A549 (cell line): ENCODE data around the gene MAGI2. TPM values are rescaled to one million over a fixed set of nuclear protein-coding genes. Genes with fewer than 3 reads are reported as not detected.

ENCODE experiments used
- ATAC-seq, 2 experiments: fragments of 200-7000 bp in 1 of 2; fragments of >200 bp in 1 of 2; cut with Nextera tagmentation in 1 of 2; cut with Tn5 transposase in 1 of 2; 3 replicates each; pipeline versions ENCODE4 v1.8.0 to v1.9.1; 2018 to 2020; ENCODE audit warnings: mild to moderate bottlenecking in 1 of 2, moderate library complexity in 1 of 2
- CTCF ChIA-PET: fragments of 300-600 bp; sonication (Branson Sonifier 250); formaldehyde crosslinking; extraction: SDS; loops from one replicate; lab custom pipeline; 2021; ENCODE audit warnings: antibody characterized with exemption, inconsistent platforms; lab: Yijun Ruan, JAX
- POLR2A ChIA-PET: fragments of 350-600 bp; formaldehyde crosslinking; extraction: SDS; loops from one replicate; lab custom pipeline; 2021; ENCODE audit warnings: antibody characterized with exemption, inconsistent platforms; lab: Yijun Ruan, JAX
- DNase-seq, 2 experiments: peaks; one replicate each; pipeline versions ENCODE4 v3.0.0 to v3.0.0-alpha.2; 2011 to 2016; ENCODE audit warnings: low read depth in 1 of 2, low spot score in 1 of 2
- FAIRE-seq: peaks from 2 replicates; lab custom pipeline; 2011; peaks lifted over from hg19 to GRCh38; lab: Jason Lieb, UNC
- H3K27ac ChIP-seq, 2 experiments: fragments of >200 bp; sonication (Bioruptor Twin); formaldehyde crosslinking; 3 replicates each; pipeline ENCODE4 v1.5.1; 2016 to 2017
- H3K4me1 ChIP-seq: fragments of >200 bp; sonication (Bioruptor Twin); formaldehyde crosslinking; 3 replicates; pipeline ENCODE4 v1.6.1; 2016
- H3K4me2 ChIP-seq: fragments of >200 bp; sonication (Bioruptor Twin); formaldehyde crosslinking; 3 replicates; pipeline ENCODE4 v1.6.1; 2016
- H3K4me3 ChIP-seq: fragments of >200 bp; sonication (Bioruptor Twin); formaldehyde crosslinking; 3 replicates; pipeline ENCODE4 v1.5.1; 2016
- H3K9me3 ChIP-seq: fragments of >200 bp; sonication (Bioruptor Twin); formaldehyde crosslinking; 3 replicates; pipeline ENCODE4 v1.6.1; 2016
- ATOH8 ChIP-seq: fragments of 250-450 bp; sonication (Bioruptor Pico); IDR thresholded peaks from 2 replicates; pipeline ENCODE4 v1.5.0; 2020; ENCODE audit warnings: low read depth, mild to moderate bottlenecking, moderate library complexity
- BHLHE40 ChIP-seq: IDR thresholded peaks from 2 replicates; pipeline ENCODE4 v1.6.1; 2012; ENCODE audit warnings: low read depth, low read length, inconsistent platforms
- CEBPB ChIP-seq, 2 experiments: fragments of >200 bp in 1 of 2; sonication (Bioruptor Twin) in 1 of 2; formaldehyde crosslinking in 1 of 2; IDR thresholded peaks; 2 replicates each; pipeline ENCODE4 v1.6.1; 2012 to 2016
- CHD4 ChIP-seq: fragments of 200-600 bp; sonication (generic); IDR thresholded peaks from 2 replicates; pipeline ENCODE4 v1.6.1; 2016; ENCODE audit warnings: antibody characterized with exemption, mild to moderate bottlenecking, borderline replicate concordance
- CTCF ChIP-seq: fragments of >200 bp; sonication (Bioruptor Twin); formaldehyde crosslinking; IDR thresholded peaks from 3 replicates; pipeline ENCODE4 v1.5.1; 2016
- EHF ChIP-seq: fragments of 250-450 bp; sonication (Bioruptor Pico); IDR thresholded peaks from 2 replicates; pipeline ENCODE4 v1.5.0; 2020; ENCODE audit warnings: mild to moderate bottlenecking
- FOSB ChIP-seq: fragments of 250-450 bp; sonication (Bioruptor Pico); IDR thresholded peaks from 2 replicates; pipeline ENCODE4 v1.5.0; 2020; ENCODE audit warnings: mild to moderate bottlenecking, moderate library complexity
- HOXB5 ChIP-seq: fragments of 250-450 bp; sonication (Bioruptor Pico); IDR thresholded peaks from 2 replicates; pipeline ENCODE4 v1.5.0; 2020; ENCODE audit warnings: mild to moderate bottlenecking, moderate library complexity
- JUN ChIP-seq, 2 experiments: fragments of >200 bp; sonication (Bioruptor Twin); formaldehyde crosslinking; IDR thresholded peaks; 2 replicates in 1 of 2; 3 replicates in 1 of 2; pipeline ENCODE4 v1.6.1; 2016 to 2017
- JUNB ChIP-seq: fragments of >200 bp; sonication (Bioruptor Twin); formaldehyde crosslinking; IDR thresholded peaks from 2 replicates; pipeline ENCODE4 v1.6.1; 2016
- KDM5A ChIP-seq: fragments of 200-600 bp; sonication (generic); IDR thresholded peaks from 2 replicates; pipeline ENCODE4 v1.6.1; 2016; ENCODE audit warnings: antibody characterized with exemption, mild to moderate bottlenecking
- MAFK ChIP-seq: fragments of 450-650 bp; IDR thresholded peaks from 2 replicates; pipeline ENCODE4 v1.6.1; 2014; ENCODE audit not compliant: partially characterized antibody
- MYC ChIP-seq: IDR thresholded peaks from 2 replicates; pipeline ENCODE4 v1.6.1; 2012; ENCODE audit warnings: mild to moderate bottlenecking, inconsistent platforms, low read length, improper control_type of control experiment, borderline replicate concordance
- NR3C1 ChIP-seq: fragments of >200 bp; sonication (Bioruptor Twin); formaldehyde crosslinking; IDR thresholded peaks from 3 replicates; pipeline ENCODE4 v1.6.1; 2017
- POLR2AphosphoS2 ChIP-seq: conservative IDR thresholded peaks from 2 replicates; pipeline ENCODE4 v1.6.1; 2012; ENCODE audit warnings: low read length, improper control_type of control experiment, inconsistent platforms
- RARB ChIP-seq: fragments of 250-450 bp; sonication (Bioruptor Pico); IDR thresholded peaks from 2 replicates; pipeline ENCODE4 v1.8.0; 2021; ENCODE audit warnings: mild to moderate bottlenecking, moderate library complexity
- RCOR1 ChIP-seq: fragments of 150-350 bp; IDR thresholded peaks from 2 replicates; pipeline ENCODE4 v1.6.1; 2014; ENCODE audit warnings: antibody characterized with exemption, low read length, low read depth
- RFX5 ChIP-seq: fragments of 450-650 bp; IDR thresholded peaks from 2 replicates; pipeline ENCODE4 v1.7.1; 2014; ENCODE audit warnings: antibody characterized with exemption, mild to moderate bottlenecking, moderate library complexity
- USF2 ChIP-seq: fragments of 450-650 bp; IDR thresholded peaks from 2 replicates; pipeline ENCODE4 v1.6.1; 2014; ENCODE audit warnings: antibody characterized with exemption
- ZFP36 ChIP-seq: fragments of 450-650 bp; IDR thresholded peaks from 2 replicates; pipeline ENCODE4 v1.6.1; 2014; ENCODE audit warnings: borderline replicate concordance; ENCODE audit not compliant: partially characterized antibody
- ZSCAN20 ChIP-seq: fragments of 250-450 bp; sonication (Bioruptor Pico); IDR thresholded peaks from 2 replicates; pipeline ENCODE4 v1.8.0; 2022; ENCODE audit warnings: mild to moderate bottlenecking, moderate library complexity
- WGBS: methylation state at CpG from one replicate; pipeline ENCODE4 v1.1.6; 2017; ENCODE audit errors: missing lambda C conversion rate; 5-methylcytosine and 5-hydroxymethylcytosine counted together
- polyA plus RNA-seq, 4 experiments: library from polyadenylated mRNA; depleted of rRNA in 3 of 4; stranded (reverse); fragments of >200 nt; fragmentation: RNase III in 1 of 4; extraction: RNeasy Plus Mini Kit Qiagen cat#74134 plus additional on column Dnase treatment in 1 of 4; gene quantifications; 2 replicates in 3 of 4; 3 replicates in 1 of 4; pipeline ENCODE4 v1.2.3, GENCODE V29; 2011 to 2017

Gene MAGI2
- polyA plus RNA-seq, 2 of the 4 experiments (the other 2 are of a cell fraction), result 0.48 to 0.81 TPM

GRCh38 chr7:78720066-78720465, 733.4 kb downstream of the MAGI2 start:
- no peak for TF ChIP-seq ZFP36
- TF ChIP-seq JUN (IDR thresholded peaks at IDR 0.05), result no peak
- no peak for TF ChIP-seq JUNB
- no peak for TF ChIP-seq RARB (CRISPR knock-in tag)
- no peak for TF ChIP-seq KDM5A
- TF ChIP-seq POLR2AphosphoS2, result no peak
- TF ChIP-seq NR3C1, result no peak
- no peak for TF ChIP-seq CTCF
- no peak for TF ChIP-seq ZSCAN20
- no peak for TF ChIP-seq BHLHE40
- no peak for TF ChIP-seq MAFK
- no peak for FAIRE-seq

GRCh38 chr7:78718212-78718611, 735.3 kb downstream of the MAGI2 start:
- ChIA-PET CTCF (no interaction called here), POLR2A (no interaction called here)
- TF ChIP-seq RFX5 (no peak), ATOH8 (CRISPR knock-in tag) (no peak), CHD4 (no peak), POLR2AphosphoS2 (no peak), ZFP36 (no peak), FOSB (no peak), RCOR1 (no peak), EHF (CRISPR knock-in tag) (no peak), USF2 (no peak), JUNB (no peak), CEBPB (IDR thresholded peaks at IDR 0.05) (no peak), MAFK (no peak), MYC (no peak), HOXB5 (CRISPR knock-in tag) (no peak)
- no peaks in the 10 kb centered on the region for H3K4me1 ChIP-seq
- no peak overlapping the region for H3K4me3 ChIP-seq
- no peaks in the 10 kb centered on the region for H3K9me3 ChIP-seq
- DNase-seq (no peak), ATAC-seq (no peak), FAIRE-seq (no peak)
- WGBS, result 25% methylated on average over 5 of the region's 5 CpGs
- H3K4me2 ChIP-seq, result no peak overlapping the region
- H3K27ac ChIP-seq, result no peak overlapping the region

More at GRCh38 chr7:78720066-78720465, 733.4 kb downstream of the MAGI2 start:
- no peaks in the 10 kb centered on the region for H3K4me1 ChIP-seq
- CTCF ChIA-PET, result no interaction called here
- no peak overlapping the region for H3K4me2 ChIP-seq
- H3K4me3 ChIP-seq, result no peak overlapping the region
- ATAC-seq (no peak), DNase-seq (no peak)
- H3K9me3 ChIP-seq, result no peaks in the 10 kb centered on the region
- POLR2A ChIA-PET, result no interaction called here
- H3K27ac ChIP-seq, result no peak overlapping the region

- Histone ChIP-seq H3K4me3 (no peak overlapping the region), H3K27ac (no peak overlapping the region), H3K4me2 (no peak overlapping the region), H3K4me1 (no peaks in the 10 kb centered on the region), H3K9me3 (no peaks in the 10 kb centered on the region)
- DNase-seq (no peak), FAIRE-seq (no peak), ATAC-seq (no peak)
- ChIA-PET CTCF (no interaction called here), POLR2A (no interaction called here)
- 29% methylated on average over 10 of the region's 10 CpGs for WGBS
- TF ChIP-seq CHD4, result no peak
Measured at GRCh38 chr7:78716876-78717275, 736.6 kb downstream of the MAGI2 start.
